Esophagus muscularis mucosa (tissue), 3 donors: Measurements from ENCODE around the gene GDF2.

Source experiments
- POLR2A ChIP-seq: fragments of 450-650 bp; IDR thresholded peaks from one replicate; pipeline ENCODE4 v1.6.1; 2017; ENCODE audit warnings: antibody characterized with exemption, moderate library complexity, mild to moderate bottlenecking, low read depth
- TF ChIP-seq, protein P1 (sequence below), 3 experiments: fragments of 200-600 bp in 2 of 3; fragments of 450-650 bp in 1 of 3; sonication (generic) in 2 of 3; IDR thresholded peaks; one replicate each; pipeline ENCODE4 v1.5.1; 2017 to 2019; ENCODE audit warnings: antibody characterized with exemption in 3 of 3, mild to moderate bottlenecking in 2 of 3, moderate library complexity in 1 of 3

DNA sequence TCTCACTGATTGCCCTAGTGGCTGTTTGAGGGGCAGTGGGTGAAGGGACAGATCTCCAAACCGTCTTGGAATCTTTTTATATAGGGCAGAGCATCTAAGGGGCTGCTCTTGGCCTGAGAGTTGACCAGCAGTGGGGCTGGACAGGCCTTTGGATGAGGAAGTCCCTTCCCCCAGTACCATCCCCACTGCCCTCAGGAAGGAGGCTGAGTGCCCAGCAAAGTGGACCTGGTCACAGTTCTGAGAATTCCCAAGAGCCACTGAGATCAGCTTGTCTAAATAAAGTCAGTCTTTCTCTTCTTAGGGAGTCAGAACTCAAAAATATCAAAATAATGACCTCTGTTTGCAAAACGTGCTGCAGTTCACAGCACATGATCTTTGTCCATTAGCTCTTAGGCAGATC is 16.7 kb upstream of the GDF2 start:
- TF ChIP-seq, protein P1, sequence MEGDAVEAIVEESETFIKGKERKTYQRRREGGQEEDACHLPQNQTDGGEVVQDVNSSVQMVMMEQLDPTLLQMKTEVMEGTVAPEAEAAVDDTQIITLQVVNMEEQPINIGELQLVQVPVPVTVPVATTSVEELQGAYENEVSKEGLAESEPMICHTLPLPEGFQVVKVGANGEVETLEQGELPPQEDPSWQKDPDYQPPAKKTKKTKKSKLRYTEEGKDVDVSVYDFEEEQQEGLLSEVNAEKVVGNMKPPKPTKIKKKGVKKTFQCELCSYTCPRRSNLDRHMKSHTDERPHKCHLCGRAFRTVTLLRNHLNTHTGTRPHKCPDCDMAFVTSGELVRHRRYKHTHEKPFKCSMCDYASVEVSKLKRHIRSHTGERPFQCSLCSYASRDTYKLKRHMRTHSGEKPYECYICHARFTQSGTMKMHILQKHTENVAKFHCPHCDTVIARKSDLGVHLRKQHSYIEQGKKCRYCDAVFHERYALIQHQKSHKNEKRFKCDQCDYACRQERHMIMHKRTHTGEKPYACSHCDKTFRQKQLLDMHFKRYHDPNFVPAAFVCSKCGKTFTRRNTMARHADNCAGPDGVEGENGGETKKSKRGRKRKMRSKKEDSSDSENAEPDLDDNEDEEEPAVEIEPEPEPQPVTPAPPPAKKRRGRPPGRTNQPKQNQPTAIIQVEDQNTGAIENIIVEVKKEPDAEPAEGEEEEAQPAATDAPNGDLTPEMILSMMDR (IDR thresholded peaks at IDR 0.05), result no peak
- TF ChIP-seq POLR2A, result no peak
